GM21390 (cell line): ENCODE measurements around the gene STAMBPL1.
"Not testable (repeated sequence)": the region's sequence is repeated elsewhere in the genome, so short reads cannot be mapped to it uniquely, and the experiment has no call there.

Experiments
- ATAC-seq: cut with Tn5 transposase; IDR thresholded peaks from one replicate; pipeline ENCODE4 v1.9.1; 2021; ENCODE audit not compliant: unreplicated experiment

The STAMBPL1 gene

DNA sequence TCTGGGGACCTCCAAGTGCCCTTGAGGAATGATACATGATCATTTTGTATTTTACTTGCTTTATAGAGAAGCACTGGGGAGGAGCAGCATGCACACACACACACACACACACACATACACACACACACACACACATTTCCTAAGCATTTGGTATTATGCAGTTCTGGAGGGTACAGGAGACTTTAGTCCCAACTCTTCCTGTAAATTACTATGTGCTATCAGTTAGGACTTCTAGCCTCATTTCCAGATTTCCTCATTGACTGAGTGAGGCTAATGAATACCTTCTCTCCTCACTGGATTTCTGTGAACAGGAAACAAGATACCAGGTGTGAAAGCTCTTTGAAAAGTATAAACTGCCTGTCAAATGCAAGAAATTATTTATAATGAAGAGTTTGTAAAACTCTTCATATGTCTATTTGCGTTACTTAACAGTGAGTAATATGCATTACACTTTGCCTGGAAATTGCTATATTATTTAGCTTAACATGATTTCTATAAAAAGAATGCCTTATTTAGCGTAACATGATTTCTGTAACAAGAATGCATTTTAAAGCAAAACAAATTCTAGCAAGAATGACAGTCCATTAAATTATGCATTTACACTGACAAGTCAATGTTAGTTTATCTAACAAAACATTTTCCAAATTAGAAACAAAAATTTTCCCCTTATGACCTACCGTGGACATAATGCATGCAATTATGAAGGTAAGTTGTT is 38.3 kb downstream of the STAMBPL1 start:
- ATAC-seq: no peak

DNA sequence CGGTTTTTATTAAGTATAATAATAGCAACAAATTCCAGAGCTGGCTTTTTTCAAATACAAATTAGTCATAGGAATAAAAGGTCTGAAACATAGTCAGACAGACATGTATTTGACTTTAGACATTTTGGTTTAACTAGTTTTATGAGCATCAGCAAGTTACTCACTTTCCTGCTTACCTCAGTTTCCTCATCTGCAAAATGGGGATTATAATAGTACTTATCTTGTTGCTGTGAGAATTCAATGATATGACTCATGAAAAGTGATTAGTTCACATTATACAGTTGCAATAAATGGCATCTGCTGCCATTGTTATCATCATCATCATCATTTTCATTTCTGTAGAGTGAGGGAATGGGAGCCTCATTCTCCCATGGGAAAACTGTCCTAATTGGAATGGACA is 39.0 kb downstream of the STAMBPL1 start:
- no peak for ATAC-seq

DNA sequence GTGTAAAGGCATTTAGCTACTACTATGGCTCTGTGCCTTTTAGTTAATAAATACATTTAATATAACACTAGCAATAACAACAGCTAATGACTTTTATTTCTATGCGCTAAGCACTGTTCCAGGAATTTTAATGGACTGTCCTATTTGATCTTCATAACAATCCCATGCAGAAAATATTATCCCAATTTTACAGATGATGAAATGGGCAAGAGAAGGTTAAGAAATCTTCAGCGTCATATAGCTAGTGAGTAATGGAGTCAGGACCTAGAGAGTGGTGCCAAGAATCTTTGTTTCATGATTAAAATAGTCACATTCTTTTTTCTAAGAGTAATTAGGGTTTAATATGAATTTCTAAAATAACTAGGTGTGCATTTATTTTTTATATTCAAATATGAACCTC is 40.2 kb downstream of the STAMBPL1 start:
- no peak for ATAC-seq

DNA sequence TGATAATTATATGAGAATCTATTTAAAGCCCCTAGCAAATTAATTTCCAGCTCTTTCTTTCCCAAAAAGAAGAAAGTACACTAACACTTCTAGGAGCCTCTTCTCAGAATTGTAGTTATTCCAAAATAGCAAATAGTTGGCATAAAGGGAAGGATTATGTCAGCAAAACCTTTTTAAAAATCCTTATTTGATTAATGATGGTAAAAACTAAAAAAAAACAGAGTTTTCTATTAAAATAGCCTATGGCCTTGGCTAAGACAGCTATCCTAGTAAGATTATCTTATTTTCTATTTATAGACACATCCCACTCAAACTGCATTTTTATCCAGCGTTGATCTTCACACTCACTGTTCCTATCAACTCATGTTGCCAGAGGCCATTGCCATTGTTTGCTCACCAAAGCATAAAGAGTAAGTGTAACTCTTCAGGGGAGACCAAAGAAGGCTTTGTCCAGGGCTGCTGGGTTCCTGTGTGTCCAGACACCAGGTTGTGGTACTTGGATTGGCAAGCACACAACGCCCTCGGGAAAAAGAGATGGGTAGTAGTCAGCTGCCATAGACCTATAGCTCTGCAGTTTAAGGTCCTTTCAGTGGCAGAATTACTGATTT is 41.0 kb downstream of the STAMBPL1 start:
- ATAC-seq: no peak

DNA sequence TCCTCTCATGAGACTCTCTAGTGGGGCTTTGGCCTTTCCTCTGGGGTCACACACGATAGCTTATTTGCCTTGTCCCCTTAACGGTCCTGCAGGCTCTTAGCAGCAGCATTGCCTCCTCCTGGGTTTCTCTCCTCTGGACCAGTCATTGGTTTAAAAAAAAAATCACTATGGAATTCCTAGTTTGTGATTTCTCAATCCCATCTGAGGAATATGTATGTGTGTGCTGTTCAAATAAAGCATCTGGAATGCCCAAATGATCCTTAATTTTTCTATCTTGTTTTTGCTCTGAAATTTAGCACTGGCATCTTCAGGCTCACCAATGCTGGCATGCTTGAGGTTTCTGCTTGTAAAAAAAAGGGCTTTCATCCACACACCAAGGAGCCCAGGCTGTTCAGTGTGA is 42.0 kb downstream of the STAMBPL1 start:
- no peak for ATAC-seq

DNA sequence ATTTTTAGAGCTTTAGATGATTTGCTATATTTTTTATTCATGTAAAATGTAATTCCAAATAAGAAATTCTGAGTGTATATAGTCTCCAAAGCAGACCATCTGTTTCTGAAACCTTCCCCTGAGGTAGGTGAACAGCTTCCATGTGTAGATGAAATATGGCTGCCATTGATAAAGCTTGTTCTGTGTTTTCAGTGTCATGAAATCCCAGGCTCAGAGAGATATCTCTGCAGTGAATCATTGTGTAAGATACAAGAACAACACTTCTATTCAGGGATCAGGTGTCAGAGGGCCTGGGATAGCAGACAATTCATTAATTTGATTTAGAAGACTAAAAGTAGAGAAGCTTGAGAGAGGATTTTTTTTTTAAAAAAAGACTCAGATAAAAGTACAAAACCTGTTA is 43.5 kb downstream of the STAMBPL1 start:
- ATAC-seq: no peak

DNA sequence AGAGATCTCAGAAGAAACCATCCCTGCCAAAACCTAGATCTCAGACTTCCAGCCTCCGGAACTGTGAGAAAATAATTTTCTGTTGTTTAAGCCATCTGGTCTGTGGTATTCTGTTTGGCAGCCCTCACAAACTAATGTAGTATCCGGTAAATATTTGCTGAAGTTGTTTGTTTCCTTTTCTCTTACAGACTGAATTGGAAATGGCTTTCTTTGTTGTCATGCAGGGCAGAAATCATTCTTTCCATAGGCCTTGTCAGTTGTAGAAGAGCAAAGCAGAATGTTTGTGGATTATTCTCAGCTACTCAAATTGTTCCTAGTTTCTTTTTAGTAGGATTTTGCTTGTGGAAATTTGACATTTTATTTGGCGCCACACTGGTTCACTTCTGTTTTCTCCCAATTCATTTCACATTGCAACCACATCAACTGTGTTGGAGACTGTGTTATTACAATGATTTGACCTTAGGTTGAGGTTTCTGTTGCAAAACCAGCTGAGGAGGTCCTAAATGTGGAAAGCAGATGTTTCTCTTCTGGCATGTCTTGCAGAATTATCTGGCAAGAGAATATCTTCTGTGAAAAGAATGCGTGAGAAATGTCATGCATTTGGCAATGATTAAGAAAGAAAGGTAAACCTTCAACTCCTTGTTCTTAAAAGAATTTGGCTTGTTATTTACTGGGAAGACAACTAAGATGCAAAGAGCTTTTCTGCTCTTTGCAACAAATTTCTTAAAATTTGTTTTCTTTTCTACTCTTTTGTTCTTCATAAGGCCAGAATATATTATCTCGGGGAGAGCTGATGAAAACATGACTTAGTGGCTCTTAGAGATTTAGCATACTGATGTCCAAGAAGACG is 46.7 kb downstream of the STAMBPL1 start:
- no peak for ATAC-seq

DNA sequence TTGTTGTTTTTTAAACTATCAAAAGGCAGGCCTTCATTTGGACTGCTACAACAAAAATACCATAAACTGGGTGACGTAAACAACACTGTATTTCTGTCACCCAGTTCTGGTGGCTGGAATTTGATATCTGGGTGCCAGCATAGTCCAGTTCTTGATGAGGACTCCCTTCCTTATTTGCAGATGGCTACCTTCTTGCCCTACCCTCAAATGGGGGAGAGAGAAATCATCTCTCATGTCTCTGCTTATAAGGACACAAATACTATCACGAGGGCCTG is 47.3 kb downstream of the STAMBPL1 start:
- ATAC-seq: no peak

DNA sequence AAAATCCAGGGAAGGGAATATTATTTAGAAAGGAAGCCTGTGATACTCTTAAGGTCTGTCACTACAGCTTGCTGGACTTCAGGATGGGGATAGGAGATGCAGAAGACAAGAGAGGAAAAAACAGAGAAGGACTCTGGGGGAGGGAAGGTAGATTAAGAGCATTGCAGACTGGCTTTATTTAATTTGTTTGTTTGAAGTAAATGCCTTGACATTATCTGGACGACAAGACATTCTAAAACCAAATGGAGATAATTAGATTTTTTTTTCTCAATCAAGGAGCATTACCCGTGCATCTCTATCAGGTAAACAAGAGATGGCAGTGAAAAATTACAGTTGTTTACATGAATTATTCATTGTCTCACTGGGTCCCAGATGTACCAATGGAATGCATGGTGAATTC is 48.2 kb downstream of the STAMBPL1 start:
- ATAC-seq: no peak

DNA sequence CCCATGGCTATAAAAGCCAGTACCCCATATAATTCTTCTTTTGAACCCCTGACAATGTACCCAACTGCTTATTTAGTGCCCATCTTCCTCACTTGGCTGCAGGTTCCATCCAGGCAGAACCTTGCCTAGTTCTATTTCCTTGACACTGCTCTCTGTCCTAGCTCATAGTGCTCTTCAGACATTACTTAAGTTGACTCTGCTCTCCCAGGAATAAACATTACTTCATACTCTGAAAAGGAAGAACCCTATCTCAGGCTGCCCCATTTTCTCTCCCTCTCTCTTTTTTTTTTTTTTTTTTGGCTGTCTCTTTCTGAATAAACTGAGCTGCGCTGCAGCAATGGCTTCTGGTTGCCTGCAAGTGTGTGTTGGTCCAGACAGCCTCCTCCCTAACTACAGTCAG is 51.5 kb downstream of the STAMBPL1 start:
- ATAC-seq: no peak

DNA sequence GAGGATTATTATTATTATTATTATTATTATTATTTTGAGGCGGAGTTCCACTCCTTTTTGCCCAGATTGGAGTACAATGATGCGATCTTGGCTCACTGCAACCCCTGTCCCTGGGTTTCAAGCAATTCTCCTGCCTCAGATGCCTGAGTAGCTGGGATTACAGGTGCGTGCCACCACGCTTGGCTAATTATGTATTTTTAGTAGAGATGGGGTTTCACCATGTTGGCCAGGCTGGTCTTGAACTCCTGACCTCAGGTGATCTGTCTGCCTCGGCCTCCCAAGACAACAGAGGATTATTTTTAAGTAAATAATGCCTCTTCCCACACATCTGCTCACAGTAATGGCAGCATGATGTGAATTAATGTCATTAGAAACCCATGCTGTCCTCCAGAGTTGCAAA is 52.0 kb downstream of the STAMBPL1 start:
- not testable (repeated sequence) for ATAC-seq

DNA sequence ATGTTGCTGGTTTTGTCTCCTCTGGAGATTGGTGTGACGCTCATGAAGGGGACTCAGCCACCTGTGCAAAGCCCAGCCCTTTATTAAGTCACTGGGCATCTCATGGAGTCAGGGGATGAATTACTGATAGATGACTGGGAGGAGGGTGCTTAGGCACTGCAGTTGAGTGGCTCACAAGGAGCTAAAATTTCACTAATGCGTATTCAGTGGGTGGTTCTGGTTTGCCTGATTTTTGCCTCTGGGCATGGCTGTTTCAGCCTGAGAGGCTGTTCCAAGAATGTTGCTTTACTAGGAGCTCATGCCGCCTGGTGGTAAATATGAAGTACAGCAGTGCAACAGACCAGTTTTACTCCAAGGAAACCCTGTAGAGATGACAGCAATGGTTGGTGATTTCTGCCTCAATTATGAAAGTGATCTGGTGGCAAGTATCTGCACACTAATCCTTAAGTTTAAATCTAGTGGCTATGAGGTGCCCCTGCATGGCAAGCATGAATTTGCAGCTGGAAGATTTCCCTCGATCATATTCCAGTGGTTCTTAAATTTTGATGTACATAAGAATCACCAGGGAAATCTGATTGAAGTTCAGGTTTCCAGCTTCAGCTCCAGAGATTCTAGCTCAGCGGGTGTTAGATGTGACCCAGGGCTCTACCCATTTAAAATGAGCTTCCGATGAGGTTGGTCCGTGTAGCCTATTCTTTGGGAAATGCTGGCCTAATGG is 52.7 kb downstream of the STAMBPL1 start:
- ATAC-seq: peak; percentile 69

DNA sequence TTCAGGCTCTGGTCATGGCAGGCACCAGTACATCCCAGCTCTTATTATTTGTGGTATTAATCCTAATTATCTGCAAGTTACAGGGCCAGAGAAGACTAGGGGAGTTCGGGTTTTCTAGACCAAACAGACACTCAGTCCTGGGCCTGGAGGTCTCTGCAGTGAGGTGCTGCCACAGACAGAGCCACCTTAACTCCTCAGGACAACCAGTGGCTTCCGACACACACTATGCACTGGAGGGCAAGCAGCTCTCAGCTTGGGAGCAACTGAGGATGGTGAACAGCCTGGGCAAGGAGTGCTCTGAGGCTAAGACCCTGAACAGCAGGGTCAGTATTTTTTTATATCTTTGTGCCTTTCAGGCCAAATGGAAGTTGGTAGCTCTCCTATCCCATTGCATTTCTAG is 53.5 kb downstream of the STAMBPL1 start:
- no peak for ATAC-seq

DNA sequence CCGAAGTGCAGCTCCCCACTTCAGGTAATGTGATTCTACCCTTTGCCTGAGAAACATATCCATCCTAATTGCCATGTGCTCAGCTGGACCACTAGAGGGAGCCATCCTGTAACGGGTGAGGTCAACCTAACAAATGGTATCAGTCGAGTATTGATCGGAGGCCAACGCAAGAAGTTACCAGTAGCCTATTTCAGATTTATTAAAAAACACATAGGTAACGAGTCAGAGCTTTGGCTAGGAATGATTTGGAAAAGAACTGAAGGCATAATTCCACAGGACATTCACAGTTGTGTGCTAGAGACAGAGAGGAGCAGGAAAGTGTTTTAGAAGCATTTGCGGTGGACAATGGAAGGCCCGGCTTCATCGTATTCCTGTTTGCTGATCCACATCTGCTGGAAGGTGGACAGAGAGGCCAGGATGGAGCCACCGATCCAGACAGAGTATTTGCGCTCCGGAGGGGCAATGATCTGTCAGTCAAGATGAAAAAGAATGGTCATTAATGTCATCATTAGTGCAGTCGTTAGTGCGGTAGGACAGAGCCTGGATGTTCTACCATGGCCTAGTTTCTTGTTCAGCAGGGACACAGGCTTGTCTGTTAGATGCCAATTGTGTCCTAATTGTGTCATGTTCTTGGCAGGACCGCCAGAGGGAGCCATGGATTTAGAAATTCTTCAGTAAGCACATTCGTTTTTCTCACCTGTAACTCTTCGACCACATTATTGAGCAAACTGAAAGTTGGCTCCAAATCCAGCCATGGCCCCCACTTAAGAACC is 55.0 kb downstream of the STAMBPL1 start:
- peak; percentile 40 for ATAC-seq

DNA sequence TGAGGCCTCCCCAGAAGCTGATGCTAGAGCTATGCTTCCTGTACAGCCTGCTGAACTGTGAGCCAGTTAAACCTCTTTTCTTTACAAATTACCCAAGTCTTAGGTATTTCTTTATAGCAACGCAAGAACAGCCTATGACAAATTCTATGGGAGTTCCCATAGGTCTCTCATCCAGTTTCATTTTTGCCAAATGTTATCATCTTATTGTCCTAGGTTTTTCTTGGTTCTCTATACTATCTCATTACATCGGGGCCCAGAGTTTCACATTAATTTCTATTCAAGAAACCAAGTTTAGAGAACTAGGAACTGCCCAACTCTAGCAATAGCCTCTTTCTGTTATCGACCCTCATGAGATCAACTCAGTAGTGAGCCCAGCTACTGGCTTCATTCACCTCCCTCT is 56.6 kb downstream of the STAMBPL1 start:
- ATAC-seq: no peak

DNA sequence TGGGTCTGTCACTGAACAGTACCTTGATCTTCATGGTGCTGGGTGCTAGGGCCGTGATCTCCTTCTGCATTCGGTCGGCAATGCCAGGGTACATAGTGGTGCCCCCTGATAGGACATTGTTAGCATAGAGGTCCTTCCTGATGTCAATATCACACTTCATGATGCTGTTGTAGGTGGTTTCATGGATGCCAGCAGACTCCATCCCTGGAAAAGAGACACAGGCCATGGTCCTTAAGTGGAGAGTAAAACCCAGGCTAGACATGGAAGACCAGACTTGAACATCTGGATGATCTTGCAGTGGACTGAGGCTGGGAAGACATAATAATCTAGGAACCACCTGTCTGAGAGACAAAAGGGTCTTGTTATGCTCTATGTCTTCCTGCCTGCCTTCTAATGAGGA is 58.0 kb downstream of the STAMBPL1 start:
- ATAC-seq: no peak

DNA sequence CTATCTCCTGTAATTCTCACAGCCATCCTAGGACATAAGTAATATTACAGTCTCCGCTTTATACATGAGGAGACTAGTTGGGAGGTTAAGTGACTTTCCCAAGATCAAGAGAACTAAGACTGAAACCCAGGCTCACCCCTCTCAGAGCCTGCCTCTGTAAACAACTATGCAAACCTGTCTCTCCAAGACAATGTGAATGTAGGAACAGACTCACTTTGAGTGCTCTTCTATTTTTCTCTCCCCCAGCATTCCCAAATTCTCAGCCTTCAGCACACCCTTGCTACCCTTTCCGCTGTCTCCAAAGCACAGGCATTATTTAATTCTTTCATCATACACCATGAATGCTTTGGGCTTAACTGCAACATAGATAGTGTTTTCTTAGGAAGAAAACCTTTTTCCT is 58.9 kb downstream of the STAMBPL1 start:
- no peak for ATAC-seq

DNA sequence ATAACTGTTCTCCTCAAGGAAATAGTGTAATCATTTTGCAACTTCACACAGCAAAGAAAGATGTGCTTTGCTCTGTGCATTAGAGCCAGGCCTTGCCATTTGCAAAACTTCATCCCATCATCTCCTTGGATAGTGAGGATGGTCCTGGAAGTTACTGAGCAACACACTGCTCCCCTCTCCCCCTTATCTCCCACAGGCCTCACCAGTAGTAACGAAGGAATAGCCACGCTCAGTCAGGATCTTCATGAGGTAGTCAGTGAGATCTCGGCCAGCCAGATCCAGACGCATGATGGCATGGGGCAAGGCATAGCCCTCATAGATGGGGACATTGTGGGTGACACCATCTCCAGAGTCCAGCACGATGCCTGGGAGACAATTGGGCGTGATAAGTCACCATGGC is 61.0 kb downstream of the STAMBPL1 start:
- ATAC-seq: no peak

DNA sequence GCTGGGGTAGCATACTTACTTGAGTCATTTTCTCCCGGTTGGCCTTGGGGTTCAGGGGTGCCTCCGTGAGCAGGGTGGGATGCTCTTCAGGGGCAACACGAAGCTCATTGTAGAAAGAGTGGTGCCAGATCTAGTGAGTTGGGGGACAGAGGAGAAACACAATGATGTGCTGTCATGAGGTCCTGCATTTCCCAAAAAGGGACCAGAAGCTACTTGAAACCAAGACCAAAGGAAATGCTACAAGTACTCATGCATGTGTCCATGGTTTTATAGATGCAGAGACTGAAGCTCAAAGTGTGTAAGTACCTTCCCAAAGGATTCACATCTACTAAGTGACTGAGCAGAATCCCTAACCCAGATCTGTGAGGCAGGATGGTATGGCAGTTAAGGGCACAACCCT is 63.7 kb downstream of the STAMBPL1 start:
- no peak for ATAC-seq

DNA sequence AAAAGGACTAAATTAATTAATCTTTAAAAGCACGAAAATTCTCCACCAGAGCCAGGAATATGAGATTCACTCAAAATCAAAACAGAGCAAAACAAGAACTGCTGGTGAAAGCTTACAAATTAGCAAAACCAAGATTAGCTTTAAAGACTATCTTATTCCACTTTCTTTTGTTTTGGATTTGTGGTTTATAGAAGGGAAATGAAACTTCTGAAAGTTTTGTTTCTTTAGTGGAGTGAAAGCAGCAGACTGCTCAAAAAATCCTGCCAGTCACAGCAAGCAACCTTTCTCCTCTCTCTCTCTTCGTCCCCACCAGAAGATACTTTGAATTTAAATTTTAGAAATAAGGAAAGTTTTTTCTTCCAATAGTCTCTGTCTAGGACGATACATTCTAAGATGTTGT is 64.8 kb downstream of the STAMBPL1 start:
- ATAC-seq: no peak

DNA sequence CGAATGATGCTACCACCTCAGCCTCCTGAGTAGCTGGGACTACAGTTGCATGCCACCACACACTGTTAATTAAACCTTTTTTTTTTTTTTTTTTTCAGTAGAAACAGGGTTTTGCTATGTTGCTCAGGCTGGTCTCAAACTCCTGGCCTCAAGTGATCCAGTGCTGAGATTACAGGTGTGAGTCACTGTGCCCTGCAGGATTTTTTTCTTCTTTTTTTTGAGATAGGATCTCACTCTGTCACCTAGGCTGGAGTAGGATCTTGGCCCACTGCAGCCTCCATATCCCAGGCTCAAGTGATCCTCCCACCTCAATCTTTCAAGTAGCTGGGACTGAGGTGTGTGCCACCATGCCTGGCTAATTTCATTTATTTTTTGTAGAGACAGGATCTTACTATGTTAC is 66.2 kb downstream of the STAMBPL1 start:
- ATAC-seq: no peak
